H9 (cell line): ENCODE results near the gene CAPN2. TPM values are rescaled to one million over a fixed set of nuclear protein-coding genes. Genes with fewer than 3 reads are reported as not detected.

Experiments
- DNase-seq: peaks from one replicate; pipeline ENCODE4 v3.0.0-alpha.2; 2017
- H2AFZ ChIP-seq: one replicate; pipeline ENCODE4 v1.6.1; 2013; ENCODE audit warnings: mild to moderate bottlenecking, low read length, control low read depth, moderate library complexity
- H2AK5ac ChIP-seq: 2 replicates; pipeline ENCODE4 v1.6.1; 2013; ENCODE audit warnings: low read length, control low read depth, mixed read lengths; ENCODE audit not compliant: insufficient read length
- H2BK120ac ChIP-seq: one replicate; pipeline ENCODE4 v1.6.1; 2013; ENCODE audit warnings: low read depth, mild to moderate bottlenecking, low read length, control low read depth, inconsistent platforms; ENCODE audit not compliant: poor library complexity, severe bottlenecking
- H2BK12ac ChIP-seq: 2 replicates; pipeline ENCODE4 v1.6.1; 2013; ENCODE audit warnings: low read length, control low read depth, mixed read lengths, low read depth; ENCODE audit not compliant: insufficient read length
- H2BK15ac ChIP-seq: 2 replicates; pipeline ENCODE4 v1.6.1; 2013; ENCODE audit warnings: low read depth, low read length, control low read depth
- H2BK20ac ChIP-seq: one replicate; pipeline ENCODE4 v1.6.1; 2013; ENCODE audit warnings: low read depth, mild to moderate bottlenecking, low read length, control low read depth, inconsistent platforms; ENCODE audit not compliant: poor library complexity, severe bottlenecking
- H2BK5ac ChIP-seq: 2 replicates; pipeline ENCODE4 v1.6.1; 2013; ENCODE audit warnings: low read length, control low read depth, mixed read lengths; ENCODE audit not compliant: insufficient read length
- H3K14ac ChIP-seq: 2 replicates; pipeline ENCODE4 v1.6.1; 2013; ENCODE audit warnings: low read length, control low read depth; ENCODE audit not compliant: insufficient read depth
- H3K18ac ChIP-seq: 2 replicates; pipeline ENCODE4 v1.6.1; 2013; ENCODE audit warnings: low read depth, mild to moderate bottlenecking, mixed read lengths, low read length, control low read depth; ENCODE audit not compliant: insufficient read length
- H3K23ac ChIP-seq: 2 replicates; pipeline ENCODE4 v1.6.1; 2013; ENCODE audit warnings: low read length, control low read depth, mixed read lengths, low read depth; ENCODE audit not compliant: insufficient read length
- H3K23me2 ChIP-seq: 2 replicates; pipeline ENCODE4 v1.6.1; 2013; ENCODE audit warnings: low read depth, mild to moderate bottlenecking, mixed read lengths, low read length, control low read depth; ENCODE audit not compliant: insufficient read length, poor library complexity, severe bottlenecking
- H3K27ac ChIP-seq: 2 replicates; pipeline ENCODE4 v1.5.1; 2013; ENCODE audit warnings: low read length, control low read depth, mixed read lengths, low read depth; ENCODE audit not compliant: insufficient read length
- H3K27me3 ChIP-seq: 2 replicates; pipeline ENCODE4 v1.6.1; 2013; ENCODE audit warnings: low read length, control low read depth, inconsistent platforms; ENCODE audit not compliant: insufficient read depth
- H3K4ac ChIP-seq: 2 replicates; pipeline ENCODE4 v1.6.1; 2013; ENCODE audit warnings: low read depth, mild to moderate bottlenecking, control low read depth, inconsistent platforms, low read length, moderate library complexity
- H3K4me1 ChIP-seq: 2 replicates; pipeline ENCODE4 v1.6.1; 2013; ENCODE audit warnings: low read length, control low read depth, inconsistent platforms; ENCODE audit not compliant: insufficient read depth
- H3K4me2 ChIP-seq: 2 replicates; pipeline ENCODE4 v1.6.1; 2013; ENCODE audit warnings: low read length, control low read depth, mixed read lengths; ENCODE audit not compliant: insufficient read length, insufficient read depth
- H3K56ac ChIP-seq: 2 replicates; pipeline ENCODE4 v1.6.1; 2013; ENCODE audit warnings: low read depth, mild to moderate bottlenecking, mixed read lengths, low read length, control low read depth; ENCODE audit not compliant: insufficient read length
- H3K79me1 ChIP-seq: 2 replicates; pipeline ENCODE4 v1.6.1; 2013; ENCODE audit warnings: low read depth, mild to moderate bottlenecking, moderate library complexity, low read length, control low read depth, inconsistent platforms; ENCODE audit not compliant: insufficient read depth, poor library complexity, severe bottlenecking
- H3K79me2 ChIP-seq: 2 replicates; pipeline ENCODE4 v1.6.1; 2013; ENCODE audit warnings: low read length, control low read depth, inconsistent platforms; ENCODE audit not compliant: insufficient read depth
- H3K9ac ChIP-seq: 2 replicates; pipeline ENCODE4 v1.6.1; 2013; ENCODE audit warnings: low read length, control low read depth, mixed read lengths; ENCODE audit not compliant: insufficient read length; ENCODE audit errors: extremely low read depth
- H3K9me3 ChIP-seq: one replicate; pipeline ENCODE4 v1.6.1; 2013; ENCODE audit warnings: low read depth, low read length, inconsistent platforms; ENCODE audit not compliant: control insufficient read depth
- H3T11ph ChIP-seq: one replicate; pipeline ENCODE4 v1.6.1; 2013; ENCODE audit warnings: mild to moderate bottlenecking, low read length, control low read depth, inconsistent platforms
- H4K20me1 ChIP-seq: one replicate; pipeline ENCODE4 v1.6.1; 2013; ENCODE audit not compliant: control insufficient read depth, insufficient read length, insufficient read depth
- H4K5ac ChIP-seq: 2 replicates; pipeline ENCODE4 v1.6.1; 2013; ENCODE audit warnings: low read depth, mild to moderate bottlenecking, mixed read lengths, low read length, control low read depth; ENCODE audit not compliant: insufficient read length
- H4K8ac ChIP-seq: replicated peaks from 2 replicates; pipeline ENCODE4 v1.6.1; 2013; ENCODE audit warnings: low read length, control low read depth, mixed read lengths, low read depth; ENCODE audit not compliant: insufficient read length
- H4K91ac ChIP-seq: 2 replicates; pipeline ENCODE4 v1.6.1; 2013; ENCODE audit warnings: low read depth, mild to moderate bottlenecking, moderate library complexity, mixed read lengths, low read length, control low read depth; ENCODE audit not compliant: insufficient read length
- H3K27ac Mint-ChIP-seq, 3 experiments: 2 replicates in 2 of 3; 3 replicates in 1 of 3; pipeline ENCODE4 v1.8.0; 2020 to 2021; ENCODE audit warnings: mixed read lengths in 3 of 3, mild to moderate bottlenecking in 1 of 3, moderate library complexity in 1 of 3
- H3K27me3 Mint-ChIP-seq: 2 replicates; pipeline ENCODE4 v1.8.0; 2021; ENCODE audit warnings: low read depth, mild to moderate bottlenecking, moderate library complexity, mixed read lengths
- H3K36me3 Mint-ChIP-seq, 3 experiments: 2 replicates in 2 of 3; 3 replicates in 1 of 3; pipeline ENCODE4 v1.8.0; 2020 to 2021; ENCODE audit warnings: low read depth in 3 of 3, mixed read lengths in 3 of 3; ENCODE audit not compliant: insufficient read depth in 1 of 3
- H3K4me1 Mint-ChIP-seq, 2 experiments: 2 replicates each; pipeline ENCODE4 v1.8.0; 2020; ENCODE audit warnings: mixed read lengths in 2 of 2
- H3K4me3 Mint-ChIP-seq, 2 experiments: 2 replicates in 1 of 2; 3 replicates in 1 of 2; pipeline ENCODE4 v1.8.0; 2020 to 2021; ENCODE audit warnings: mild to moderate bottlenecking in 2 of 2, mixed read lengths in 2 of 2, moderate library complexity in 1 of 2
- H3K9me3 Mint-ChIP-seq, 2 experiments: 2 replicates in 1 of 2; 3 replicates in 1 of 2; pipeline ENCODE4 v1.8.0; 2020; ENCODE audit warnings: mild to moderate bottlenecking in 2 of 2, mixed read lengths in 2 of 2, moderate library complexity in 1 of 2
- WGBS: extraction: QIAGEN DNeasy Blood & Tissue Kit; methylation state at CpG from one replicate; pipeline ENCODE4 v1.1.7; 2013; ENCODE audit warnings: missing lambda C conversion rate, low lambda C conversion rate, mixed read lengths; ENCODE audit not compliant: insufficient read length; ENCODE audit errors: extremely low coverage; 5-methylcytosine and 5-hydroxymethylcytosine counted together
- total RNA-seq: library from RNA; stranded (reverse); gene quantifications from 2 replicates; pipeline ENCODE4 v1.2.1, GENCODE V29; 2021
- TF ChIP-seq, protein P1 (sequence below): fragments of 200-600 bp; sonication (generic); conservative IDR thresholded peaks from 3 replicates; pipeline ENCODE4 v1.8.0; 2021; ENCODE audit warnings: antibody characterized with exemption, mild to moderate bottlenecking

The CAPN2 gene
- total RNA-seq, 1 experiment from 2014 or later, result 32.2 TPM

DNA sequence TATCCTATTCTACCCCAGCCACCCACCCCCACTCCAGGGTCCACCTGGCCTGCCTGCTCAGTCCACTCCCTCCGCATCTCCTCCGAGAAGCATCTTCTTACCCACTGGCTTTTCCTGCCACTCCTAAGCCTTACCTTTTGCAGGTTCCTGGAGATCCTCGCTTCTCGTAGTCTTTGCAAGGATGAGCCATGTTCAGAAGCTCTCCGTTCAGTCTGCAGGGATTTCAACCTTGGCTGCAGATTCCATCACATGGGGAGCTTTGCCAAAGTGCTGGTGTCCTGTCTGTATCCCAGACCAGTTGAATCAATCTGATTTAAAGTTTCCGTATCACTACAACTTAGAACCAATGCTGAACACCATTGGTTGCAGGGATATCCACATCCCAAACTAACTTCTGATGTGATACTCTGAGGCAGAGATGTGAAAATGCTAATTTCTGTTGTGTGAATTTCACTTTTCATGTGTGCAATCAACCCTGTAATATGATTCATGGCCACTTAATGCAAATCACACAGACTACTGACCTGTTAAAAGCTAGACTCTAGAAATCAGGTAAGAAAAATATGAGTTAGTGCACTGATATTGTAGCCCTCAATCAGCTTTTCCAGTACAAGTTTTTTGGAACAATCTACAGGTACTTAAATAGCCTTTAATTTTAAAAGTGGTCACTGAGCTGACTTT, 61.9 kb downstream of the CAPN2 start:
- no peaks in the 10 kb centered on the region for H3K27me3 Mint-ChIP-seq
- H3K18ac ChIP-seq, result no peak overlapping the region
- no peak overlapping the region for H3T11ph ChIP-seq
- no peaks in the 10 kb centered on the region for H3K79me2 ChIP-seq
- no peaks in the 10 kb centered on the region for H3K79me1 ChIP-seq
- H3K56ac ChIP-seq, result no peak overlapping the region
- H3K4me1 ChIP-seq, result no peaks in the 10 kb centered on the region; the same call in 1 of the 2 replicates
- WGBS, result no CpG with 5 or more reads among the region's 6 CpGs
- H4K5ac ChIP-seq, result no peak overlapping the region
- H2BK20ac ChIP-seq, result no peak overlapping the region
- H4K91ac ChIP-seq, result no peak overlapping the region
- no peak overlapping the region for H2BK15ac ChIP-seq
- TF ChIP-seq, protein P1, sequence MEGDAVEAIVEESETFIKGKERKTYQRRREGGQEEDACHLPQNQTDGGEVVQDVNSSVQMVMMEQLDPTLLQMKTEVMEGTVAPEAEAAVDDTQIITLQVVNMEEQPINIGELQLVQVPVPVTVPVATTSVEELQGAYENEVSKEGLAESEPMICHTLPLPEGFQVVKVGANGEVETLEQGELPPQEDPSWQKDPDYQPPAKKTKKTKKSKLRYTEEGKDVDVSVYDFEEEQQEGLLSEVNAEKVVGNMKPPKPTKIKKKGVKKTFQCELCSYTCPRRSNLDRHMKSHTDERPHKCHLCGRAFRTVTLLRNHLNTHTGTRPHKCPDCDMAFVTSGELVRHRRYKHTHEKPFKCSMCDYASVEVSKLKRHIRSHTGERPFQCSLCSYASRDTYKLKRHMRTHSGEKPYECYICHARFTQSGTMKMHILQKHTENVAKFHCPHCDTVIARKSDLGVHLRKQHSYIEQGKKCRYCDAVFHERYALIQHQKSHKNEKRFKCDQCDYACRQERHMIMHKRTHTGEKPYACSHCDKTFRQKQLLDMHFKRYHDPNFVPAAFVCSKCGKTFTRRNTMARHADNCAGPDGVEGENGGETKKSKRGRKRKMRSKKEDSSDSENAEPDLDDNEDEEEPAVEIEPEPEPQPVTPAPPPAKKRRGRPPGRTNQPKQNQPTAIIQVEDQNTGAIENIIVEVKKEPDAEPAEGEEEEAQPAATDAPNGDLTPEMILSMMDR, result no peak
- no peak overlapping the region for H3K4ac ChIP-seq
- no peak overlapping the region for H3K4me3 Mint-ChIP-seq
- no peak overlapping the region for H3K4me2 ChIP-seq
- no peaks in the 10 kb centered on the region for H4K20me1 ChIP-seq
- H2BK12ac ChIP-seq, result no peak overlapping the region
- H3K4me1 Mint-ChIP-seq, result peaks cover 13 to 14% of the 10 kb centered on the region in 2 experiments
- no peak overlapping the region for H3K27ac ChIP-seq
- no peak overlapping the region for H3K9ac ChIP-seq
- H3K9me3 ChIP-seq, result no peaks in the 10 kb centered on the region
- H3K36me3 Mint-ChIP-seq, result peaks cover 33 to 76% (median 66%) of the 10 kb centered on the region in 3 experiments
- peaks cover 3% of the 10 kb centered on the region for H3K23me2 ChIP-seq
- no peak overlapping the region for H3K23ac ChIP-seq
- peak; percentile 11 for DNase-seq
- H3K27me3 ChIP-seq, result no peaks in the 10 kb centered on the region
- peak overlapping the region in 1 of 3 experiments; percentile 87; a peak in 1 of 7 replicates for H3K27ac Mint-ChIP-seq
- no peak overlapping the region for H2BK120ac ChIP-seq
- H2AK5ac ChIP-seq, result no peak overlapping the region
- H2BK5ac ChIP-seq, result no peak overlapping the region
- H3K14ac ChIP-seq, result no peak overlapping the region
- no peak overlapping the region for H4K8ac ChIP-seq
- H2AFZ ChIP-seq, result no peak overlapping the region
- H3K9me3 Mint-ChIP-seq, result no peaks in the 10 kb centered on the region; a peak in 1 of 5 replicates
